GM12891 (cell line): ENCODE data around the gene MAF.
A peak's percentile ranks its signal among the peaks of the same experiment; 100 is the strongest.

Source experiments
- DNase-seq: peaks from one replicate; pipeline ENCODE4 v3.0.0; 2011; ENCODE audit warnings: low spot score; ENCODE audit not compliant: insufficient read length
- FAIRE-seq: peaks from 2 replicates; lab custom pipeline; 2011; peaks lifted over from hg19 to GRCh38; lab: Jason Lieb, UNC
- PAX5 ChIP-seq: IDR thresholded peaks from 2 replicates; pipeline ENCODE4 v1.6.1; 2011; ENCODE audit warnings: low read length, moderate library complexity, mild to moderate bottlenecking; ENCODE audit not compliant: insufficient read depth, severe bottlenecking
- POLR2A ChIP-seq: IDR thresholded peaks from 2 replicates; pipeline ENCODE4 v1.6.1; 2011; ENCODE audit warnings: low read depth, low read length, control low read depth
- POLR2AphosphoS5 ChIP-seq: IDR thresholded peaks from 2 replicates; pipeline ENCODE4 v1.6.1; 2011; ENCODE audit warnings: low read depth, low read length, control low read depth
- POU2F2 ChIP-seq: IDR thresholded peaks from 2 replicates; pipeline ENCODE4 v1.6.1; 2011; ENCODE audit warnings: low read depth, mild to moderate bottlenecking, control low read depth, low read length, moderate library complexity
- SPI1 ChIP-seq: IDR thresholded peaks from 2 replicates; pipeline ENCODE4 v1.6.1; 2011; ENCODE audit warnings: low read depth, low read length, control low read depth
- TAF1 ChIP-seq: IDR thresholded peaks from 2 replicates; pipeline ENCODE4 v1.6.1; 2011; ENCODE audit warnings: low read depth, low read length, control low read depth

The MAF gene

DNA sequence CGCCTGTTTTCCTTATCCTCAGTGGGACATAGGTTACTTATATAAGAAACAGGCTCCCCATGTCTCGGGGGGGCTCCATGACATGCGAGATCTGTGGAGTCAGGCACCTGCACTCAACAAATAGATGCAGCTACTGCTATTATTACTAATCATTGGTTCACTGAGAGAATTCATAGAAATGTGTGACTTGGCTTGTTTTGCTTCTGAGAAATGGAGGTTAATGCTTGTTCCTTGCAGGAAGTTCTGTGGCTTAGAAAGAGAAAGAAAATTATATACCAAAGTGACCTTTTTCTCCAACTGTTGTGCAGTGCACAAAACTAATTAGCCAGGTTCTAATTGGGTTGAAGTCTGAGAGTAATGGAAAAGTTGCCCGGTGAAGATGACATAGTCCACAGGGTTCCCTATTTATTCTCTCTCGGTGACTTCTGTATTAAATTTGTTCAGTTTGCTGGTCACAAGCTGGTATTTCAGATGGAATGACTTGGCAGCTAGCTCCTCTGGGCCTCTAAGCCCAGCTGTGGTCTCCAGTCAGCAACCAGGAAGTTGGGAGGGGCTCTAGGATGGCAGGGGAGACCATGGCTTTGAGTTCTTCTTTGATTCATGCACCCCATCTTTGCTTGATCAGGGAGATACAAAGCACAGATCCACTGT, 17.6 kb upstream of the MAF start:
- TF ChIP-seq POLR2AphosphoS5 (no peak), PAX5 (no peak), SPI1 (no peak), POU2F2 (no peak), POLR2A (no peak), TAF1 (no peak)
- DNase-seq (no peak), FAIRE-seq (no peak)

- FAIRE-seq (no peak), DNase-seq (no peak)
- TF ChIP-seq TAF1, result no peak
- no peak for TF ChIP-seq POLR2AphosphoS5
- TF ChIP-seq POU2F2, result no peak
- no peak for TF ChIP-seq POLR2A
Measured at GRCh38 chr16:79613009-79613408, 12.5 kb upstream of the MAF start.

GRCh38 chr16:79612207-79612606, 11.7 kb upstream of the MAF start:
- FAIRE-seq, result no peak
- TF ChIP-seq TAF1, result no peak
- TF ChIP-seq POU2F2, result no peak
- TF ChIP-seq POLR2A, result no peak
- TF ChIP-seq SPI1, result no peak
- TF ChIP-seq PAX5, result no peak

DNA sequence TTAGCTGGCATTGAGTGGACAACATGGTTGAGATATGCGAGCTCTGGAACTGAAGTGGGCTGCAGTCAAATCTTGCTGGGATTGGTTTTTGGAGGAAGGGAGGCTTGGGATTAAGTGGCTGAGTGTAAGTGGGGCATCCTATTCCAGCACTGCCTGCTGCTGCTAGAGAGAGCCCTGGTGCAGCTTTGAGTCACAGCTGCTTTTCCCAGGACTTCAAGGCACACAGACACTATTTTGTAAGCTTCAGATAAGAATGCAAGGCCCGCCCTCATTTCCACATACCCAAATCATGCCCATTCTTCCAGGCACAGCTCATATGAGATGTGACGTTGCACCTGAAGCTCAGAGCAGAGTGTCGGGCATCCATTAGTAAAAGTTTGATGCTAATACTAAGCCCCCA, 10.2 kb upstream of the MAF start:
- no peak for FAIRE-seq

More at GRCh38 chr16:79612207-79612606, 11.7 kb upstream of the MAF start:
- DNase-seq, result no peak

GRCh38 chr16:79609861-79610260, 9.3 kb upstream of the MAF start:
- DNase-seq (no peak), FAIRE-seq (no peak)
- no peak for TF ChIP-seq POU2F2
- no peak for TF ChIP-seq TAF1
- no peak for TF ChIP-seq SPI1
- TF ChIP-seq POLR2AphosphoS5, result no peak
- no peak for TF ChIP-seq POLR2A
- no peak for TF ChIP-seq PAX5

More for the DNA sequence above, 10.2 kb upstream of the MAF start:
- no peak for DNase-seq
- TF ChIP-seq POLR2AphosphoS5, result no peak
- TF ChIP-seq PAX5, result no peak
- no peak for TF ChIP-seq POLR2A
- TF ChIP-seq POU2F2, result no peak
- no peak for TF ChIP-seq SPI1
- TF ChIP-seq TAF1, result no peak

- no peak for FAIRE-seq
- no peak for DNase-seq
- TF ChIP-seq POU2F2, result no peak
- no peak for TF ChIP-seq SPI1
- TF ChIP-seq POLR2AphosphoS5, result no peak
- no peak for TF ChIP-seq POLR2A
- TF ChIP-seq PAX5, result no peak
- TF ChIP-seq TAF1, result no peak
Measured at GRCh38 chr16:79608976-79609375, 8.4 kb upstream of the MAF start.

DNA sequence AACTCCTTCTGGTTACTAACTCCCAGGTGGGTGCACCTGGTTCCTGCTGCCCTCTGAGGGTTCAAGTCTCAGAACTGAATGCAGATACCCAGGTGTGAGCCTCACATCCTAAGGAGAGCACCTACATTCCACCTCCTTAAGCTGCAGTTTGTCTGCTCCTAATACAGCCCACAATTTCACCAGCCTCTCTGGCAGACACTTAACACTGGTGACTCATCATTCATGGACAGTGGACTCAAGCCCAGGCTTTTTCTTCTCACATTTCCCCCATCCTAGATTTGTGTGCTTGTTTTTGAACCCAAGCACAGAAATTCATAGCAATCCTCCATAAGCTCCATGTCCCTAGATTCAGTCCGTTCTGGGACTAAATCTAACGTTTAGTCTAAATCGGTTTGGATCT, 7.0 kb upstream of the MAF start:
- TF ChIP-seq PAX5 (no peak), POLR2AphosphoS5 (no peak), SPI1 (no peak), POU2F2 (no peak), POLR2A (no peak), TAF1 (no peak)
- no peak for DNase-seq
- no peak for FAIRE-seq

- FAIRE-seq (no peak), DNase-seq (peak; percentile 30)
- TF ChIP-seq POLR2AphosphoS5, result no peak
- TF ChIP-seq TAF1, result no peak
- TF ChIP-seq POLR2A, result no peak
- no peak for TF ChIP-seq POU2F2
- TF ChIP-seq PAX5, result no peak
- TF ChIP-seq SPI1, result peak; percentile 88
Measured at GRCh38 chr16:79605999-79606398, 5.5 kb upstream of the MAF start.

- TF ChIP-seq POLR2AphosphoS5 (no peak), POLR2A (no peak), SPI1 (no peak), POU2F2 (no peak), PAX5 (no peak), TAF1 (no peak)
- FAIRE-seq, result no peak
- no peak for DNase-seq
Measured at GRCh38 chr16:79603055-79603454, 2.5 kb upstream of the MAF start.

GRCh38 chr16:79602628-79603014, 2.1 kb upstream of the MAF start:
- DNase-seq (no peak), FAIRE-seq (no peak)
- TF ChIP-seq SPI1, result no peak
- no peak for TF ChIP-seq POLR2A
- no peak for TF ChIP-seq TAF1
